GM19351 (cell line): Measurements from ENCODE around the gene PARP1.
"Not testable (repeated sequence)": the region's sequence is repeated elsewhere in the genome, so short reads cannot be mapped to it uniquely, and the experiment has no call there.

Experiments used
- ATAC-seq: cut with Tn5 transposase; IDR thresholded peaks from one replicate; pipeline ENCODE4 v1.9.1; 2021; ENCODE audit warnings: mild to moderate bottlenecking, moderate library complexity; ENCODE audit not compliant: unreplicated experiment

PARP1 gene

GRCh38 chr1:226407497-226408284, at the start of gene PARP1:
Gene PARP1 (minus strand): TSS chr1:226408093. CDS start chr1:226407929, 164 bp downstream.
- ATAC-seq: peak; percentile 81

- no peak for ATAC-seq
Measured at GRCh38 chr1:226457307-226457712, 49.4 kb upstream of the PARP1 start.

GRCh38 chr1:226455843-226456242, 48.0 kb upstream of the PARP1 start:
- ATAC-seq: no peak

GRCh38 chr1:226454349-226454748, 46.5 kb upstream of the PARP1 start:
- ATAC-seq: no peak

DNA sequence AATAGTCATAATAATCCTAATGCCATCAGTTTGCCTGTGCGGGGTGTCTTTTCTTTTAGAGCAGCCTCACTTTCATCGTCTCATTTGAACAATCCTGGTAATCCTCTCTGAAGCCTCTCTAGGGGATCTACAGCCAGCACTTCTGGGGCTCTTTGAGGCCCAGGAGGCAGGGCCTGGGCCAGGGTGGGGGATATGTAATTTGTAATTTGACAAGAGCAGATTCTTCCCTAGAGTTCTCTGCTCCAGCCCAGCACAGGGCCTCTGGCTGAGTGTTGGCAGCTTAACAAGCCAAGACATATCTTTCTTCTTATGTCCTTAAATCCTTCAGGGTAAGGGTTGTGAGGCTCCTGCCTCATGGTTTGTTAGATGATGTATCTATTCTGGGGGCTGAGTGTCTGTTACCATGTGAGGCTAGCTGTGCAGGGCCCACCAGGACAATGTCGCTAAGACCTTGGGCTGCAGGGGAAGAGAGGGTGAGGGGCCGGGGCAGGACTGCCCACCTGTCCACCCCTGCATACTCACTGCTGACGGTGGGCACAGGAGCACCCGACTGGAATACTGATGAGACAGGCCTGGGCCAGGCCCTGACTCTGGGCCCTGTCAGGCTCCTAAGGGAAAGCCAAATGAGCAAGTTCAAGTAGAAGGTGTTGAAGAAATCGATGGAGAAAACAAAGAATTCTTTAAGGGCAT, 45.3 kb upstream of the PARP1 start:
- no peak for ATAC-seq

- no peak for ATAC-seq
Measured at GRCh38 chr1:226450688-226451087, 42.8 kb upstream of the PARP1 start.

DNA sequence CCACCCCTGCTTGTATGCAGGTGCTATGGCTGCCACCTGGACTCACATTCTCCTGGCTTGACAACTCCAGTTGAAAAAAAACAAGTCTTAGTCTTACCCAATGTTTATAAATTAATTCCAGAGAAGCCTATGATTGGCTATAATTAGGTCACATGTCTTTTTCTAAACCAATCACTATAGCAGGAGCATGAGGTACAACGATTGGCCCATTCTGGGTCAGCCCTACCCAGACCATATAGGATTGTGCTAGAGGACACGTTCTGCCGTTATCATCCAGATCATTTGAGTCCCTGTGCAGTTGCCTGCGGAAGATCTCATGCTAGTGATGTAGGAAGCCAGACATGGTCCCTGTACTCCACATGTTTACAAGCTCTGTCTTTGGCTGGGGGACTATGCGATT, 41.9 kb upstream of the PARP1 start:
- no peak for ATAC-seq

- ATAC-seq: no peak
Measured at GRCh38 chr1:226447932-226448665, 40.2 kb upstream of the PARP1 start.

DNA sequence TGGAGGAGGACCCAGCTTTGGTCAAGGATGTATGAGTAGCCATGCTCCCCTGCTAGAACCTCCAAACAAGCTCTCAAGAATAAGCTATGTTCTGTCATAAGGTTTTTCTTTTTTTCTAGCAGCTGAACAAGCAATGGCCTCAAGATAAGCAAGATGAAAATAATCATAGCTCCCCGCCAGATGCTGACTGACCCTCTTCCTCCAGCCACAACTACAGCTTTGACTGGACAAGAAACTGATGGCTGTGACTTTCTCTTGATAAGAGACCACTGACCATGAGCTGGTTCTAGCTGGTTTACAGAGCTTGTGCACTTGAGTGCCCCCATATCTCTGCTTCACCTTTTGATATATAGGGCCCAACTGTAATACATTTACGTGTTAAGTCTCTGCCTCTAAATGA, 38.2 kb upstream of the PARP1 start:
- ATAC-seq: no peak

- peak; percentile 99 for ATAC-seq
Measured at GRCh38 chr1:226444901-226445300, 37.0 kb upstream of the PARP1 start.

DNA sequence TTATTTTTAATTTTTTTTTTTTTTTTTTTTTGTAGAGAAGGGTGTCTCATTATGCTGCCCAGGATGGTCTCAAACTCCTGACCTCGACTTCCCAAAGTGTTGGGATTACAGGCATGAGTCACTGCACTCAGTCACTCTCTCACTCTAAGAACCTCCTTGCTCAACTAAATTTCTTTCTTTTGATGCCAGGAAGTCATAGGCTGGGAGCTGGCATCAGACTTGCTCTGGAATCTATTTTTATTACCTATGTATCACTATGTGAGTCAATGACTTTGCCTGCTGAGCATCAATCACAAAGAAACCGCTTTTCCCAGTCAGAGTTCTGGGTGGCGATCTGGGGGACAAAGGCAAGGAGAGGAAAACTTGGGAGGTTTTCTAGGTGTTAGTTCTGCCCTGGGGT, 35.5 kb upstream of the PARP1 start:
- no peak for ATAC-seq

DNA sequence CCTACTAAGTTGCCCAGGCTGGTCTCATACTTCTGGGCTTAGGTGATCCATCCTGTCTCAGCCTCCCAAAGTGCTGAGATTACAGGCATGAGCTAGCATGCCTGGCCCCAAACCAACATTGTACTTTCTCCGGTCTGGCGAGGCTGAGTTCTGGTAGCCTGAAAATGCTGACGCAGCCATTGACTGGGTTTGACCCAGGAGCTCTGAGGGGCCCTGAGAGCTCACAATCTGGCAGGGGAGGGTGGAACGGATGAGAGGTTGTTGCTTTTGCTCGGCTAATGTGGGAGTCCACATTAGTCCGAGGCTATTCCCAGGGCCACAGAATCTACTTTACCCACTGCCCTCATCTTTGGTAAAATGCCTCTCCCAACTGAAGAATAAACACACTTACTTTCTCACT, 35.1 kb upstream of the PARP1 start:
- ATAC-seq: no peak

- ATAC-seq: no peak
Measured at GRCh38 chr1:226441629-226442028, 33.7 kb upstream of the PARP1 start.

DNA sequence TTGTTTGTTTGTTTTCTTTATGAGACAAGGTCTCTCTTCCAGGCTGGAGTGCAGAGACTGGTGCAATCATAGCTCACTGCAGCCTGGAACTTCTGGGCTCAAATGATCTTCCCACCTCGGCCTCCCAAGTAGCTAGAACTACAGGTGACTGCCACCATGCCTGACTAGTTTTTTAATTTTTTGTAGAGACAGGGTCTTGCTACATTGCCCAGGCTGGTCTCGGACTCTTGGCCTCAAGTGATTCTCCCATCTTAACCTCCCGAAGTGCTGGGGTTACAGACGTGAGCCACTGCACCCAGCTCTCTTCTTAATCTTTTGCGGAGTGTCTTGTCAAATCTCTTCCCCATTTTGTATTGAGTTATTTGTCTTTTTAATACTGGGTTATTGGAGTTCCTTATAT, 32.6 kb upstream of the PARP1 start:
- no peak for ATAC-seq

- no peak for ATAC-seq
Measured at GRCh38 chr1:226438007-226438406, 30.1 kb upstream of the PARP1 start.

DNA sequence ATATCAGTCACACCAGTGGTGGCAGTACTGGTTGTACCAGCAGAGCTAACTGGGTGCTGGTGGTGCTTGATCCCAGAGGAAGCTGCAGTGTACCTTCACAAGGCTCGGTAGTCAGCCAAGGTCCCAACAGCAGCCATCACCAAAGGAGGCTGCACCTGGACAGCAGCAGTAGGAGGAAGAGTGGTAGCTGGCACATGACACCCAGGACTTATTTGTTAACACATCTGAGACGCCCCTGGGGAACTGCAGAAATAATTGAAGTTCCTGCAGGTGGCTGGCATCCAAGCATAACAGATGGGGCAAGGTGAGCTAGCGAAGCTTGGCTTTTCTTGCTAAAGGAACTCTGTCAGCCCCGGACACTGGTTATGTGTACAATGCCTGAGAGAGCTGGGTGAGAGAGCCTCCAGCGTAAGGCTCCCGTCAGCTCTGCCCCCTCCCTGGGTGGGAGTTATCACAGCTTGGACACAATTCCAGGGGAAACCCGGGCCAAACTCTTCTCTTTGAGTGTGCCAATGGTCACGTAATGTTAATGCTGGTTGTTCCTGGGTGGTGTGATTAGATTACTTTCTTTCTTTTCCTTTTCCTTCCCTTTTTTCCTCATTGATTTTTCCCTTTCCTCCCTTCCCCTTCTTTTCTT, 29.1 kb upstream of the PARP1 start:
- ATAC-seq: no peak

DNA sequence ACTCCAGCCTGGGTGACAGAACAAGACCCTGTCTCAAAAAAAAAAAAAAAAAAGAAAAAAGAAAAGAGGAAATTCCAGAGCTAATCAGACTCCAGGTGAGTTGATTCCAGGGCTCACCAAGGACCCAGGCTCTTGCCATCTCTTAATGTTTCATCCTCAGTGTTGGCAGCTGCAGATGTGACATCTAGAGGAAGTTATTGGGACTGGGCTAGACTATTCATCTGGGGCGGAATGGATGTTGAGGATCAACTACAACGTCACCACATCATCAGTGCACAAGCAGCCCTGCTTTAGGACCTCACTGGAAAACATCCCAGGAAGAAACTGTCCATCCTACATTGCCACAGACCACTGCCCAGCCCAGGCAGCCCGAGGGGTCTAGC, 28.6 kb upstream of the PARP1 start:
- ATAC-seq: no peak

DNA sequence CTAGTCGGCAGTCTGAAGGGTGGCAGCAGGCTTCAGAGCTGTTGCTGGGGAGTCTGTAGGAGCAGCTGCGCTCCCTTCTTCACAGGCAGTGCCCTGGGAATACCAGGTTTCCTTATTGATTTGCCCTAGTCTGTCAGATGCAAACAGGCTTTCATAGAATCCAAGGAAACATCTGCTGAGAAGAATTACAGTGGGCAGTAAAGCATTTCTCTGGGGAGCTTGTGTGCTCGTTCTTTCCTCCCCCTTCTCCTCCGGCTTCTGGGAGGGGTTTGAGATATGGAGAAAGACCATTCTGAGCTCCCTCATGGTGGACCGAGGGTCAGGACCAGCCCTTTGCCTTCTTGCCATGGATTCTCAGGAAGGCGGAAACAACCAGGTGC, 25.4 kb upstream of the PARP1 start:
- no peak for ATAC-seq

DNA sequence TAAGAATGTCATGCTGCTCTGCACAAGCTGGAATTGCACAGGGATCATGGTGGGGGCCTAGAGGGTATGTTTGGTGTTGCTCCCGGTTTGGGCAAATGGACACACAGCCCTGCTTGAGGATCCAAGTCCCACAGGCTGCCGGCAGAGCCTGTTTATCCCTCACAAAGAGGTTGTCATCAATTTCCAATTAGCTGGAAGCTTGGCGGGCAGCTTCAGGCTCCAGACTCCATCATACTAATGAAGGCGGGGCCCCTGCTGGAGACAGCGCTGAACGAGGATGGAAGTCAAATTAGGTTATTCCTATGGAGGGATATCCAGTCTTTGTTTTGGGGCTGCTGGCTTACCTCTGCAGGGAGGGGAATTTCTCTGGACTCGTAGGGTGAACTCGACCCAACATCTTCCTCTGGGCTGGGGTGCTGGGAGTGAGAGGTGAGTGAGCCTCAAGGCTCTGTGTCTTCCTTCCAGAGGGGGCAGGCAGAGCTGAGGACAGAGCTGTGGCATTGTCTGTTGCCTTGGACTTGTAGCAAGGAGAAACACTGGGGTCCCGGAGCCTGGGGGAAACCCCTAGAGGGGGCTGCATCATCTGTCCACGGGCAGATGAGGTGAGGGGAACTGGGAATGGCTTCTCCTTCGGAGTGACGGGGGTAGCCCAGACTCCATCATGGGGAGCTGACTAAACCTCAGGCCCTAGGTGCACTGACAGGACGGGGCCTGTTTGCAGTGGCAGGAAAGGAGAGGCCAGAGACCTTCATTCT, 24.9 kb upstream of the PARP1 start:
- ATAC-seq: no peak

GRCh38 chr1:226431898-226432297, 24.0 kb upstream of the PARP1 start:
- not testable (repeated sequence) for ATAC-seq
